ENCODE results near the gene ZFC3H1.

DNA sequence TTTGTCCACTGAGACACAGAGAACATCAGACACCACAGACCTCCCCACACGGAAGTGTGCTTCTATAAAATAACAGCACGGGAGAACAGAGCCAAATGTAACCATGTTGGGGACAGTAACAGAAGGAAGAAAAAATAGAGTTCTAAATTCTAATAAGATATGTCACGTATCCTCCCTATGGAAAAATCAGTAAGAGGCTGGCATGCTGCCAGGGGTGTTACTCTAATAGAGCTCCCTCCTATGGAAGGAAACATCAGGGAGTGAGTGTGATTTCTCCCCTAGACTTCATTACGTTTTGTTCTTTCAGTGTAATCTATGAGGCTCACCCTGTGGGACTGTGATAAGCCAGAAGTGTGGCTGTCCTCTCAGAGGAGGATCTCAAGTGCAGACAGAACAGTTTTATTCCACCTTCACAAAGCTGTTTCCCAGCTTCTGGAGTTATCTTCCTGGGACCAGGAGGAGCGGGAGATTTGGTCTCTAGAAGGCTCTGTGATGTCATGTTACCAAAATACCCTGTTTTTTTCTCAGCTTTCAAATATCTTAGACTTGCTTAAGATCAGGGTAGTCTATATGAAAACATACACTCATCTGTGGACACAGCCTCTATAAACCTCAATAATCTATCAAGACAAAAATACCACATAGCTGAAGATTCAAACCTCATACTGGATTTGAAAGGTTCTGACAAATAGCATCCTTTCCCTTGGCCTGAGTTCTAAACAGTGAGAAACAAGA is 69.3 kb downstream of the ZFC3H1 start:
- TF ChIP-seq, protein P1, sequence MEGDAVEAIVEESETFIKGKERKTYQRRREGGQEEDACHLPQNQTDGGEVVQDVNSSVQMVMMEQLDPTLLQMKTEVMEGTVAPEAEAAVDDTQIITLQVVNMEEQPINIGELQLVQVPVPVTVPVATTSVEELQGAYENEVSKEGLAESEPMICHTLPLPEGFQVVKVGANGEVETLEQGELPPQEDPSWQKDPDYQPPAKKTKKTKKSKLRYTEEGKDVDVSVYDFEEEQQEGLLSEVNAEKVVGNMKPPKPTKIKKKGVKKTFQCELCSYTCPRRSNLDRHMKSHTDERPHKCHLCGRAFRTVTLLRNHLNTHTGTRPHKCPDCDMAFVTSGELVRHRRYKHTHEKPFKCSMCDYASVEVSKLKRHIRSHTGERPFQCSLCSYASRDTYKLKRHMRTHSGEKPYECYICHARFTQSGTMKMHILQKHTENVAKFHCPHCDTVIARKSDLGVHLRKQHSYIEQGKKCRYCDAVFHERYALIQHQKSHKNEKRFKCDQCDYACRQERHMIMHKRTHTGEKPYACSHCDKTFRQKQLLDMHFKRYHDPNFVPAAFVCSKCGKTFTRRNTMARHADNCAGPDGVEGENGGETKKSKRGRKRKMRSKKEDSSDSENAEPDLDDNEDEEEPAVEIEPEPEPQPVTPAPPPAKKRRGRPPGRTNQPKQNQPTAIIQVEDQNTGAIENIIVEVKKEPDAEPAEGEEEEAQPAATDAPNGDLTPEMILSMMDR (conservative IDR thresholded peaks at IDR 0.05 in 1 of 2, IDR thresholded peaks at IDR 0.05 in 1 of 2; ENCODE audit: extremely low read depth in 1 of 2, insufficient read depth in 1 of 2, low read depth in 1 of 2, low read length in 2 of 2): no peak
- TF ChIP-seq EZH2 (IDR thresholded peaks at IDR 0.05; ENCODE audit: borderline replicate concordance, low read length): no peak

Measured in mammary epithelial cell (primary cell).